Activated CD4-positive, alpha-beta T cell treated with anti-CD3 and anti-CD28 coated beads for 36 hours (primary cell): ENCODE data around the gene MS4A2. TPM values are rescaled to one million over a fixed set of nuclear protein-coding genes. Genes with fewer than 3 reads are reported as not detected.
"Not testable (repeated sequence)": the region's sequence is repeated elsewhere in the genome, so short reads cannot be mapped to it uniquely, and the experiment has no call there.

Experiments used
- ATAC-seq: fragments of 200-7000 bp; cut with Tn5 transposase; one replicate; pipeline ENCODE4 v1.10.0; 2021; ENCODE audit warnings: mild to moderate bottlenecking, moderate library complexity
- CTCF ChIA-PET: fragments of 350-600 bp; sonication (Branson Sonifier 250); formaldehyde crosslinking; loops from one replicate; lab custom pipeline; 2021; ENCODE audit warnings: antibody characterized with exemption; lab: Charles Lee
- POLR2A ChIA-PET: fragments of 350-600 bp; sonication (Branson Sonifier 250); formaldehyde crosslinking; loops from one replicate; lab custom pipeline; 2021; ENCODE audit warnings: antibody characterized with exemption, inconsistent platforms; lab: Charles Lee
- DNase-seq: peaks from one replicate; pipeline ENCODE4 v3.0.0-alpha.2; 2020
- H3K27ac Mint-ChIP-seq: one replicate; pipeline ENCODE4 v1.8.0; 2021; ENCODE audit warnings: mixed read lengths
- H3K27me3 Mint-ChIP-seq: one replicate; pipeline ENCODE4 v1.8.0; 2021; ENCODE audit warnings: mixed read lengths
- H3K36me3 Mint-ChIP-seq: one replicate; pipeline ENCODE4 v1.8.0; 2021; ENCODE audit warnings: low read depth, mixed read lengths
- H3K4me1 Mint-ChIP-seq: one replicate; pipeline ENCODE4 v1.8.0; 2021; ENCODE audit warnings: mixed read lengths
- H3K4me3 Mint-ChIP-seq: one replicate; pipeline ENCODE4 v1.8.0; 2021; ENCODE audit warnings: mild to moderate bottlenecking, moderate library complexity, mixed read lengths
- H3K9me3 Mint-ChIP-seq: one replicate; pipeline ENCODE4 v1.8.0; 2021; ENCODE audit warnings: low read depth, mixed read lengths
- intact Hi-C, 2 experiments: fragments of 100-400 bp; cut with DNase I in 1 of 2; cut with micrococcal nuclease in 1 of 2; formaldehyde crosslinking; loops; one replicate each; pipeline versions ENCODE4 v1.14.2 to v1.15.1; 2022 to 2024; cut with DNase I, micrococcal nuclease
- total RNA-seq, 2 experiments: library from RNA; stranded (reverse); gene quantifications; one replicate each; pipeline ENCODE4 v1.2.3, GENCODE V29; 2021

The MS4A2 gene
- total RNA-seq, 2 experiments from 2014 or later: not detected

DNA sequence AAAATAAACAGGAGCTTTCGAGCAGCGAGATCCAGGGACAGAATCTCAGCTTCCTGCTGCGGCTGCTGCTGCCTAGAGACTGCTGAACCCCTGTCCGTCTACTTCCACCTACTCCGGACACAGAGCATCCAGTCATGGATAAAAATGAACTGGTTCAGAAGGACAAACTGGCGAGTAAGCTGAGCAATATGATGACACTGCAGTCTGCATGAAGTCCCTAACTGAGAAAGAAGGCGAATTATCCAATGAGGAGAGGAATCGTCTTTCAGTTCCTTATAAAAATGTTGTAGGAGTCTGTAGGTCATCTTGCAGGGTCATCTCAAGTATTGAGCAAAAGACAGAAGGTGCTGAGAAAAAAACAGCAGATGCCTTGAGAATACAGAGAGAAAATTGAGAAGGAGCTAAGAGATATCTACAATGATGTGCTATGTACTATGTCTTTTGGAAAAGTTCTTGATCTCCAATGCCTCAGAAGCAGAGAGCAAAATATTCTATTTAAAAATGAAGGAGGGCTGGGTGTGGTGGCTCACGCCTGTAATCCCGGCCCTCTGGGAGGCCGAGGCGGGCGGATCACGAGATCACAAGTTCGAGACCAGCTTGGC, 11.1 kb upstream of the MS4A2 start:
- no peak for ATAC-seq
- Mint-ChIP-seq H3K36me3 (no peaks in the 10 kb centered on the region), H3K4me3 (no peak overlapping the region), H3K27ac (no peak overlapping the region), H3K9me3 (peaks cover 5% of the 10 kb centered on the region), H3K4me1 (no peaks in the 10 kb centered on the region), H3K27me3 (peaks cover 4% of the 10 kb centered on the region)
- intact Hi-C loops: no loop called here
- ChIA-PET POLR2A (no interaction called here), CTCF (no interaction called here)
- no peak for DNase-seq

DNA sequence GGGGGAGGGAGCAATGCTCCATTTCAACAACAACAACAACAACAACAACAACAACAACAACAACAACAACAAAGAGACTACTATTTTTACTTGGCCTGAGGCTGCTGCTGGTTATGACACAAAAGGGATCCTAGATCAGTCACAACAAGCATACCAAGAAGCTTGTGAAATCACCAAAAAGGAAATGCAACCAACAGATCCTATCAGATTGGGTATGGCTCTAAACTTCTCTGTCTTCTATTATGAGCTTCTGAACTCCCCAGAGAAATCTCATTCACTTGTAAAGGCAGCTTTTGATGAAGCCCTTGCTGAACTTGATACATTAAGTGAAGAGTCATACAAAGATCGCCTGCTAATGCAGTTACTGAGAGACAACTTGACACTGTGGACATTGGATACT, 10.5 kb upstream of the MS4A2 start:
- no peaks in the 10 kb centered on the region for H3K4me1 Mint-ChIP-seq
- no peak for DNase-seq
- no peak overlapping the region for H3K27ac Mint-ChIP-seq
- peaks cover 5% of the 10 kb centered on the region for H3K9me3 Mint-ChIP-seq
- H3K27me3 Mint-ChIP-seq: peaks cover 4% of the 10 kb centered on the region
- intact Hi-C loops: no loop called here
- ATAC-seq: no peak
- no peak overlapping the region for H3K4me3 Mint-ChIP-seq
- POLR2A ChIA-PET: no interaction called here
- no peaks in the 10 kb centered on the region for H3K36me3 Mint-ChIP-seq
- CTCF ChIA-PET: no interaction called here

DNA sequence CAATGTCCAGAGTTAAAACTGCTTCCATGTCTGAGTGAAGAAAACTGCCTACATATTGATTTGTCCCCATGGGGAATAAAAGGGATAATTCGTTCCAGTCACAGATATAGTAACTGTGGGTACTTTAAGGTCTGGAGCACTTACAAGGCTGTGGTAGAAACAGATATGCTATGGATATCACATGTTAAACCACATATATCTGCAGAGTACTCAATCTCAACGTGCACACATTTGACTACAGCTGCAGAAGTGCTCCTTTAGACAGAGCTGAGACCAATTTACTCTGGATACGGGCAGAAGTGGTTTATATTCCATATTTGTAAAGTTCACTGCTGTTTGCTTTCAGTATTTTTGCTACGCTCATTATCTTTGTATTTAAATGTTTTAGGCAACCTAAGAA, 9.7 kb upstream of the MS4A2 start:
- no peak overlapping the region for H3K4me3 Mint-ChIP-seq
- intact Hi-C loops: no loop called here
- H3K9me3 Mint-ChIP-seq: peaks cover 5% of the 10 kb centered on the region
- no peak for DNase-seq
- H3K4me1 Mint-ChIP-seq: no peaks in the 10 kb centered on the region
- POLR2A ChIA-PET: no interaction called here
- peaks cover 4% of the 10 kb centered on the region for H3K27me3 Mint-ChIP-seq
- CTCF ChIA-PET: no interaction called here
- ATAC-seq: no peak
- H3K27ac Mint-ChIP-seq: no peak overlapping the region
- H3K36me3 Mint-ChIP-seq: no peaks in the 10 kb centered on the region

DNA sequence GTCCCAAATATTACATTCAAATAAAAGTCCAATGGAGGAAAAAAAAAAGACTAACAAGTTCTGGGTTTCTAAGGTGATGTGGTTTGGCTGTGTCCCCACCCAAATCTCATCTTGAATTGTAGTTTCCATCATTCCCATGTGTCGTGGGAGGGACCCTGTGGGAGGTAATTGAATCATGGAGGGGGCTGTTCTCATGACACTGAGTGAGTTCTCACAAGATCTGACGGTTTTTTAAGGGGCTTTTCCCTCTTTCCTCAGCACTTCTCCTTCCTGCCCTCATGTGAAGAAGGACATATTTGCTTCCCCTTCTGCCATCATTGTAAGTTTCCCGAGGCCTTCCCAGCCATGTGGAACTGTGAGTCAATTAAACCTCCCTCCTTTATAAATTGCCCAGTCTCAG, 7.9 kb upstream of the MS4A2 start:
- DNase-seq: no peak
- Mint-ChIP-seq H3K27ac (no peak overlapping the region), H3K27me3 (peaks cover 8% of the 10 kb centered on the region), H3K4me1 (no peaks in the 10 kb centered on the region), H3K36me3 (no peaks in the 10 kb centered on the region), H3K9me3 (peaks cover 5% of the 10 kb centered on the region), H3K4me3 (no peak overlapping the region)
- ChIA-PET CTCF (no interaction called here), POLR2A (no interaction called here)
- intact Hi-C loops: no loop called here
- ATAC-seq: no peak

DNA sequence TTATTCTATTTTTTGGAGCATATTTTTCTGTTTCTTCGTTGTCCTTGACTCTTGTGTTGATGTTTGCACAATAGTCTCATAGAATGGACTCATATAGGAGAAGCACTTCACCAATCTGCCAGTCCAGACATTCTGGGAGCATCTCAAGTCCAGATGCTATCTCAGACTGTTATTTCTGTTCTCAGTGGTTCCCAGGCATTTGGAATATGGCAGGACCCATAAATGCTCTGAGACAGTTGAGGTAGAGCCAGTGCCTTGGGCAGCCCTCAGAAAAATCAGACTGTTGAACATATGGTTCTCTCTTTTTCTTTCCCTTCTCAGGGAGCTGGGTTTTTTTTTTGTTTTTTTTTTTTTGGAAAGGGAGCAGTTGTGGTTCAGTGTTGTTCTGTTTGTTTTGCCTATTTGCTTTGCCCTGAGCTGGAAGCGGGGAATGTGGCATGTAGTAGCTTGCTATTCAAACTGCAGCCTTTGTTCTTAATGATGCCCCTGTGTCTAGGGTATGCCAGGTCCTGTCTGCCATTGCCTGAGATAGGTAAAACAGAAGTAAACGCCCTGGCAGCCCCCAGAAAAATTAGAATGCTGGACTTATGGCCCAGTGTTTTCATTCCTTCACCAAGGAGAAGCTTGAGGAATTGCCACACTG, 3.7 kb upstream of the MS4A2 start:
- intact Hi-C loops: no loop called here
- no peaks in the 10 kb centered on the region for H3K9me3 Mint-ChIP-seq
- H3K27me3 Mint-ChIP-seq: peaks cover 20% of the 10 kb centered on the region
- H3K4me1 Mint-ChIP-seq: no peaks in the 10 kb centered on the region
- DNase-seq (no peak), ATAC-seq (no peak)
- POLR2A ChIA-PET: no interaction called here
- H3K36me3 Mint-ChIP-seq: no peaks in the 10 kb centered on the region
- no peak overlapping the region for H3K4me3 Mint-ChIP-seq
- H3K27ac Mint-ChIP-seq: no peak overlapping the region
- CTCF ChIA-PET: no interaction called here

DNA sequence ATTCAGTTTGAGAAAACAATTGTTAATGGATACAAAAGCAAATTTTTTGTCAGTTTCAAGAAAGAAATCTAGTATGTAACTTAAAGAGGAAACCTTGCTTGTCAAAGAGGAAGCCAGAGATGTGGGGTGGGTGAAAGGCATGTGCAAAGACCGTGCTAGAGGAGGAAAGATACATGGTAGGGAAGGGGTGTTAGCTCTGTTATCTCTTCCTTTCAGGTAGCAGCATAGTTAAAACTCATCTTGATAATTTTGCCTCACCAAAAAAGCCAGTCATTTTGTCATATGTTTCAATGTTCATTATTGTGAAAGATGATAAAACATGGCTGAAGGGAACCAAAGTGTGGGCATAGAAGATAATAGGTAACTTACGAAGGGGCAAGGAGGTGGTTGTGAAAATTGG, 2.6 kb upstream of the MS4A2 start:
- POLR2A ChIA-PET: no interaction called here
- Mint-ChIP-seq H3K4me1 (no peaks in the 10 kb centered on the region), H3K4me3 (no peak overlapping the region), H3K27ac (no peak overlapping the region), H3K27me3 (peaks cover 18% of the 10 kb centered on the region), H3K9me3 (no peaks in the 10 kb centered on the region), H3K36me3 (no peaks in the 10 kb centered on the region)
- CTCF ChIA-PET: no interaction called here
- ATAC-seq (no peak), DNase-seq (no peak)
- intact Hi-C loops: no loop called here

DNA sequence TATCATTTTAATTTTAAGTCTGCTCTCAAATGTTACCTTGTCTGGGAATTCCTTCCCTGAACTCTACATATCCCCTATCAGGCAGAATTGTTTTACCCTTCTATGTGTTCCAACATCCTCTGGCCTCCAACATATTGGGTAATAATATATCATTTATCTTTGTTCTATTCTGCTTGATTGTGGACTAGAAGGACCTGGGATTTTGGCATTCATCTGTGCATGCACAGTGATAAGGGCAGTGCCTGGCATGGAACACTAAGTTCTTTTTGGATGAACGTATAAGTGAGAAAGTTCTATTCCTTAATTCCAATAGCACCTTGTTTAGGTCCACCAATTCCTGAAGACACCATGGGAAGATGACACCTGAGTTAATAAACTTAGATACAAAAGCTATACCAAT, 1.2 kb upstream of the MS4A2 start:
- Mint-ChIP-seq H3K4me1 (no peaks in the 10 kb centered on the region), H3K36me3 (no peaks in the 10 kb centered on the region), H3K27ac (no peak overlapping the region), H3K4me3 (no peak overlapping the region), H3K9me3 (no peaks in the 10 kb centered on the region), H3K27me3 (peaks cover 20% of the 10 kb centered on the region)
- CTCF ChIA-PET: interaction anchor here (0.6 kb wide), 1 partner anchor 19 kb away, joined by 4 read pairs; no protein-coding TSS in a partner anchor
- ATAC-seq: no peak
- POLR2A ChIA-PET: no interaction called here
- DNase-seq: no peak
- intact Hi-C loops: no loop called here

DNA sequence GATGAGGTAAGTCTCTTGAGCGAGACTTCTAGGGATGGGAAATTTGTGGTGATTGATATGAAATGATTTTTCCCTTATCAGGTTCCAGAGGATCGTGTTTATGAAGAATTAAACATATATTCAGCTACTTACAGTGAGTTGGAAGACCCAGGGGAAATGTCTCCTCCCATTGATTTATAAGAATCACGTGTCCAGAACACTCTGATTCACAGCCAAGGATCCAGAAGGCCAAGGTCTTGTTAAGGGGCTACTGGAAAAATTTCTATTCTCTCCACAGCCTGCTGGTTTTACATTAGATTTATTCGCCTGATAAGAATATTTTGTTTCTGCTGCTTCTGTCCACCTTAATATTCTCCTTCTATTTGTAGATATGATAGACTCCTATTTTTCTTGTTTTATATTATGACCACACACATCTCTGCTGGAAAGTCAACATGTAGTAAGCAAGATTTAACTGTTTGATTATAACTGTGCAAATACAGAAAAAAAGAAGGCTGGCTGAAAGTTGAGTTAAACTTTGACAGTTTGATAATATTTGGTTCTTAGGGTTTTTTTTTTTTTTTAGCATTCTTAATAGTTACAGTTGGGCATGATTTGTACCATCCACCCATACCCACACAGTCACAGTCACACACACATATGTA, 7.1 kb downstream of the MS4A2 start:
- Mint-ChIP-seq H3K27ac (no peak overlapping the region), H3K9me3 (no peaks in the 10 kb centered on the region), H3K4me3 (no peak overlapping the region), H3K27me3 (peaks cover 9% of the 10 kb centered on the region), H3K4me1 (no peaks in the 10 kb centered on the region), H3K36me3 (no peaks in the 10 kb centered on the region)
- ChIA-PET CTCF (no interaction called here), POLR2A (no interaction called here)
- DNase-seq (no peak), ATAC-seq (no peak)
- intact Hi-C loops: no loop called here

DNA sequence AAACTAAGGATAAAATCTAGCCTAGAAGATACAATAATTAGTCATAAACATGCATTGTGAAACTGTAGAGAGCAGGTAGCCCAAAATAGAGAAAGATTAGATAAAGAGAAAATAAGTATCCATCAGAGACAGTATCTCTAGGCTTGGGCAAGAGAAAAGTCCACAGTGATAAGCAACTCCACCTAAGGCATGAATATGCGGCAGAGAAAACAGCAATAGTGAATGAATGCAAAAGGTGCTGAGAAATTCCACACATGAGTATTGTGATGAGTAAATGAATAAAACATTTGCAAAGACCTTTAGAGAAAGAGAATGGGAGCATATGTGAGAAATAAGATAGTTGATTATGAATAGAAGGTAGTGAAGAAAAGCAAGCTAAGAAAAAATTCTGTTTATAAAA, 8.7 kb downstream of the MS4A2 start:
- no peaks in the 10 kb centered on the region for H3K4me1 Mint-ChIP-seq
- H3K4me3 Mint-ChIP-seq: no peak overlapping the region
- ChIA-PET POLR2A (no interaction called here), CTCF (interaction anchor here (0.7 kb wide), 1 partner anchor 299 kb away, joined by 3 read pairs; no protein-coding TSS in a partner anchor)
- H3K27ac Mint-ChIP-seq: no peak overlapping the region
- no peak for ATAC-seq
- intact Hi-C loops: no loop called here
- peaks cover 7% of the 10 kb centered on the region for H3K27me3 Mint-ChIP-seq
- DNase-seq: no peak
- H3K36me3 Mint-ChIP-seq: no peaks in the 10 kb centered on the region
- no peaks in the 10 kb centered on the region for H3K9me3 Mint-ChIP-seq

DNA sequence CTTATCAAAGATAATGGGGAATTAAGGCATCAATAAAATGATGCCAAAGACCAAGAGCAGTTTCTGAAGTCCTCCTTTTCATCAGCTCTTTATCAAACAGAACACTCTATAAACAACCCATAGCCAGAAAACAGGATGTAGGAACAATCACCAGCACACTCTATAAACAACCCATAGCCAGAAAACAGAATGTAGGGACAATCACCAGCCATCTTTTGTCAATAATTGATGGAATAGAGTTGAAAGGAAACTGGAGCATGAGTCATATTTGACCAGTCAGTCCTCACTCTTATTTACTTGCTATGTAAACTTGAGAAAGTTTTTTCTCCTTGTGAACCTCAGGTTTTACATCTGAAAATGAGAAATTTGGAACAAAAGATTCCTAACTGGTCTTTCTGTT, 10.0 kb downstream of the MS4A2 start:
- no peaks in the 10 kb centered on the region for H3K9me3 Mint-ChIP-seq
- H3K27ac Mint-ChIP-seq: no peak overlapping the region
- CTCF ChIA-PET: no interaction called here
- no peak for ATAC-seq
- no peaks in the 10 kb centered on the region for H3K4me1 Mint-ChIP-seq
- intact Hi-C loops: no loop called here
- peaks cover 7% of the 10 kb centered on the region for H3K27me3 Mint-ChIP-seq
- POLR2A ChIA-PET: no interaction called here
- H3K4me3 Mint-ChIP-seq: no peak overlapping the region
- DNase-seq: no peak
- H3K36me3 Mint-ChIP-seq: no peaks in the 10 kb centered on the region

DNA sequence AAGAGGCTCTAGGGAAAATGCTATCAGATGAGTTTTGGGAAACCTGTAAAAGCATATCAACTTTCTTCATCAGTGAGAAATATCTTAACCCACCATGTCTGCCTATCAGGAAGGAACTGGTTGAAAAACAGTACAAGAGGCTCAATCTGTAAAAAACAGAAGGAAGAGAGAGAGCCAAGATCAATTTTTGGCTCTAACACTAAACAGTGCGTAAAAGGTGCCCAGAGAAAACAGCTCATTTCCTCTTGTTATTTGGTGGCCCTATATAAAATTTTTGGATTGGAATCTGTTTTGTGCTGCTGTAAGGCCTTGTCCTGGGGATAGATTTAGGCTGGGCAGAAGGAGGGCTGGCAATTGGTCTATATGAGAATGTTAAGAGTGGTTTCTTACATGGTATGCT, 12.1 kb downstream of the MS4A2 start:
- DNase-seq: no peak
- Mint-ChIP-seq H3K4me3 (no peak overlapping the region), H3K27me3 (peaks cover 4% of the 10 kb centered on the region), H3K4me1 (no peaks in the 10 kb centered on the region), H3K9me3 (no peaks in the 10 kb centered on the region), H3K36me3 (no peaks in the 10 kb centered on the region), H3K27ac (no peak overlapping the region)
- POLR2A ChIA-PET: no interaction called here
- intact Hi-C loops: no loop called here
- CTCF ChIA-PET: no interaction called here
- no peak for ATAC-seq

DNA sequence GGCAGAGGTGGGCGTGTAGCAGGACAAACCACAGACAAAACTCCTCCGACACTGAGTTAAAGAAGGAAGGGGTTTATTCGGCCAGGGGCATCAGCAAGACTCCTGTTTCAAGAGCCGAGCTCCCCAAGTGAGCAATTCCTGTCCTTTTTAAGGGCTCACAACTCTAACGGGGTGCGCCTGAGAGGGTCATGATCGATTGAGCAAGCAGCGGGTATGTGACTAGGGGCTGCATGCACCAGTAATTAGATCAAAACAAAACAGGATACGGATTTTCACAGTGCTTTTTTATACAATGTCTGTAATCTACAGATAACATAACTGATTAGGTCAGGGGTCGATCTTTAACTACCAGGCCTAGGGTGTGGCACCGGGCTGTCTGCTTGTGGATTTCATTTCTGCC, 12.9 kb downstream of the MS4A2 start:
- H3K9me3 Mint-ChIP-seq, ATAC-seq, H3K36me3 Mint-ChIP-seq, CTCF ChIA-PET, H3K27me3 Mint-ChIP-seq, H3K4me1 Mint-ChIP-seq, intact Hi-C loops, DNase-seq, H3K27ac Mint-ChIP-seq, POLR2A ChIA-PET, H3K4me3 Mint-ChIP-seq: not testable (repeated sequence)
